Measurements from ENCODE around the gene SLC36A4. TPM values are rescaled to one million over a fixed set of nuclear protein-coding genes. Genes with fewer than 3 reads are reported as not detected.

Gene SLC36A4
- total and polyA plus RNA-seq, 7 experiments from 2014 or later, result 12.0 to 29.8 (median 20.2) TPM

Other genes with a start within 250 kb of the SLC36A4 start
- gene MTNR1B, start 228.3 kb downstream of the SLC36A4 start, total RNA-seq, result not detected
- not detected for gene MTNR1B, start 228.3 kb downstream of the SLC36A4 start, polyA plus RNA-seq
- gene DEUP1, start 132.8 kb upstream of the SLC36A4 start, total RNA-seq, result not detected
- gene DEUP1, start 132.8 kb upstream of the SLC36A4 start, polyA plus RNA-seq, result not detected